CD4-positive, alpha-beta T cell treated with Interleukin-1 beta for 1 hour (primary cell): ENCODE measurements around the gene DSCAM.
"Not testable (repeated sequence)": the region's sequence is repeated elsewhere in the genome, so short reads cannot be mapped to it uniquely, and the experiment has no call there.

ENCODE experiments used
- DNase-seq, 2 donors: peaks; one replicate each; pipeline ENCODE4 v3.0.0-alpha.2; 2020 to 2022

The DSCAM gene

GRCh38 chr21:40846587-40847411, at the start of gene DSCAM:
Gene DSCAM, minus strand, starts transcription at chr21:40847158. Its CDS starts 497 bp downstream, at chr21:40846661.
- DNase-seq: no peak

GRCh38 chr21:40895697-40896096, 48.7 kb upstream of the DSCAM start:
- DNase-seq: not testable (repeated sequence)

- DNase-seq: no peak
Observed at GRCh38 chr21:40886931-40887330, 40.0 kb upstream of the DSCAM start.

- no peak for DNase-seq
Observed at GRCh38 chr21:40886006-40886405, 39.0 kb upstream of the DSCAM start.

- no peak for DNase-seq
Observed at GRCh38 chr21:40882192-40882915, 35.4 kb upstream of the DSCAM start.

- DNase-seq: no peak
Observed at GRCh38 chr21:40881767-40882166, 34.8 kb upstream of the DSCAM start.

GRCh38 chr21:40871099-40871498, 24.1 kb upstream of the DSCAM start:
- DNase-seq: no peak

- DNase-seq: no peak
Observed at GRCh38 chr21:40863839-40864238, 16.9 kb upstream of the DSCAM start.

- no peak for DNase-seq
Observed at GRCh38 chr21:40858517-40858916, 11.6 kb upstream of the DSCAM start.

- DNase-seq: no peak
Observed at GRCh38 chr21:40853956-40854688, 7.2 kb upstream of the DSCAM start.

- DNase-seq: no peak
Observed at GRCh38 chr21:40852563-40852962, 5.6 kb upstream of the DSCAM start.

GRCh38 chr21:40851749-40852148, 4.8 kb upstream of the DSCAM start:
- no peak for DNase-seq

GRCh38 chr21:40850071-40850470, 3.1 kb upstream of the DSCAM start:
- DNase-seq: no peak

GRCh38 chr21:40847951-40848350, 993 bp upstream of the DSCAM start:
- no peak for DNase-seq

- DNase-seq: no peak
Observed at GRCh38 chr21:40846103-40846502, 855 bp downstream of the DSCAM start.

GRCh38 chr21:40845441-40845995, 1.4 kb downstream of the DSCAM start:
- DNase-seq: no peak

GRCh38 chr21:40844935-40845334, 2.0 kb downstream of the DSCAM start:
- DNase-seq: no peak

GRCh38 chr21:40842197-40842552, 4.8 kb downstream of the DSCAM start:
- no peak for DNase-seq

- no peak for DNase-seq
Observed at GRCh38 chr21:40841524-40842196, 5.3 kb downstream of the DSCAM start.

GRCh38 chr21:40840401-40841125, 6.4 kb downstream of the DSCAM start:
- no peak for DNase-seq

- DNase-seq: no peak
Observed at GRCh38 chr21:40839521-40839920, 7.4 kb downstream of the DSCAM start.

GRCh38 chr21:40837456-40837855, 9.5 kb downstream of the DSCAM start:
- DNase-seq: no peak
